ENCODE results near the gene MATN3.

GRCh38 chr2:19993731-19994130, 18.7 kb downstream of the MATN3 start:
- no peak for TF ChIP-seq POLR2A (IDR thresholded peaks at IDR 0.05)
- TF ChIP-seq, protein P1, sequence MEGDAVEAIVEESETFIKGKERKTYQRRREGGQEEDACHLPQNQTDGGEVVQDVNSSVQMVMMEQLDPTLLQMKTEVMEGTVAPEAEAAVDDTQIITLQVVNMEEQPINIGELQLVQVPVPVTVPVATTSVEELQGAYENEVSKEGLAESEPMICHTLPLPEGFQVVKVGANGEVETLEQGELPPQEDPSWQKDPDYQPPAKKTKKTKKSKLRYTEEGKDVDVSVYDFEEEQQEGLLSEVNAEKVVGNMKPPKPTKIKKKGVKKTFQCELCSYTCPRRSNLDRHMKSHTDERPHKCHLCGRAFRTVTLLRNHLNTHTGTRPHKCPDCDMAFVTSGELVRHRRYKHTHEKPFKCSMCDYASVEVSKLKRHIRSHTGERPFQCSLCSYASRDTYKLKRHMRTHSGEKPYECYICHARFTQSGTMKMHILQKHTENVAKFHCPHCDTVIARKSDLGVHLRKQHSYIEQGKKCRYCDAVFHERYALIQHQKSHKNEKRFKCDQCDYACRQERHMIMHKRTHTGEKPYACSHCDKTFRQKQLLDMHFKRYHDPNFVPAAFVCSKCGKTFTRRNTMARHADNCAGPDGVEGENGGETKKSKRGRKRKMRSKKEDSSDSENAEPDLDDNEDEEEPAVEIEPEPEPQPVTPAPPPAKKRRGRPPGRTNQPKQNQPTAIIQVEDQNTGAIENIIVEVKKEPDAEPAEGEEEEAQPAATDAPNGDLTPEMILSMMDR (IDR thresholded peaks at IDR 0.05) = no peak

All from testis (tissue), 2 donors.